Pancreas (tissue), 10 donors: ENCODE results near the gene NPAS2. TPM values are rescaled to one million over a fixed set of nuclear protein-coding genes. Genes with fewer than 3 reads are reported as not detected.

Experiments used
- ATAC-seq, 4 donors: fragments of 200-7000 bp; cut with Tn5 transposase; one replicate each; pipeline versions ENCODE4 v1.8.0 to v1.9.1; 2020; ENCODE audit warnings: mild to moderate bottlenecking in 4 of 4, moderate library complexity in 4 of 4
- DNase-seq, 6 donors: peaks; one replicate each; pipeline ENCODE4 v3.0.0-alpha.2; 2020
- FAIRE-seq: peaks from 2 replicates; lab custom pipeline; 2012; peaks lifted over from hg19 to GRCh38; lab: Jason Lieb, UNC
- H3K27ac ChIP-seq, 4 donors: fragments of 200-600 bp; sonication (generic); 1 replicate in 3 of 4; 2 replicates in 1 of 4; pipeline versions ENCODE4 v1.5.0 to v1.8.0; 2020
- H3K27me3 ChIP-seq, 4 donors: fragments of 200-600 bp; one replicate each; pipeline ENCODE4 v1.8.0; 2021
- H3K36me3 ChIP-seq, 3 donors: fragments of 200-600 bp; sonication (generic) in 1 of 3; one replicate each; pipeline versions ENCODE4 v1.5.0 to v1.8.0; 2020 to 2021
- H3K4me1 ChIP-seq, 3 donors: fragments of 200-600 bp; one replicate each; pipeline ENCODE4 v1.8.0; 2021
- H3K4me3 ChIP-seq, 4 donors: fragments of 200-600 bp; sonication (generic) in 2 of 4; one replicate each; pipeline versions ENCODE4 v1.5.0 to v1.8.0; 2020 to 2021
- H3K9me3 ChIP-seq, 4 donors: fragments of 200-600 bp; one replicate each; pipeline ENCODE4 v1.8.0; 2021
- WGBS, 2 donors: extraction: QIAGEN DNeasy Blood & Tissue Kit; methylation state at CpG; one replicate each; pipeline ENCODE4 v1.1.7; 2013; 5-methylcytosine and 5-hydroxymethylcytosine counted together
- intact Hi-C, 3 donors: fragments of 100-400 bp; cut with DNase I; formaldehyde crosslinking; loops; one replicate each; pipeline versions ENCODE4 v1.11.1 to v1.14.2; 2022
- polyA plus RNA-seq, 2 donors: library from polyadenylated mRNA; stranded (reverse); fragments of 200-250 nt; gene quantifications; one replicate each; pipeline ENCODE4 v1.2.3, GENCODE V29; 2013
- total RNA-seq, 6 donors: library from RNA; stranded (reverse); fragmentation: NEBNext Ultra II Directional in 4 of 6; extraction: Animal tissue kit (Norgen Biotek cat#: 25700) in 4 of 6; gene quantifications; one replicate each; pipeline versions ENCODE4 v1.2.1 to v1.2.4, GENCODE V29; 2021 to 2023
- TF ChIP-seq, protein P1 (sequence below), 4 donors: fragments of 200-600 bp; sonication (generic) in 3 of 4; IDR thresholded peaks; one replicate each; pipeline versions ENCODE4 v1.5.0 to v1.8.0; 2021; ENCODE audit warnings: antibody characterized with exemption in 4 of 4
- donor health status: healthy with polysubstance abuse.
- donor health status: DM: no; HTN: no; CAD: no; lungs with moderate emphysema.
- donor health status: DM: no; HTN: no; CAD: no.
- donor health status: control.
- donor health status: control.
- donor health status: Bipolar disorder and iron deficiency.
- donor health status: DM: yes; HTN: yes; CAD: no.
- donor health status: DM: no; HTN: no; CAD: no.
- donor health status: DM: no; HTN: no; CAD: no.
- donor health status: DM: yes; HTN: yes; CAD: no.

NPAS2 gene
- total and polyA plus RNA-seq, 8 donors, result 20.6 to 46.3 (median 32.7) TPM

DNA sequence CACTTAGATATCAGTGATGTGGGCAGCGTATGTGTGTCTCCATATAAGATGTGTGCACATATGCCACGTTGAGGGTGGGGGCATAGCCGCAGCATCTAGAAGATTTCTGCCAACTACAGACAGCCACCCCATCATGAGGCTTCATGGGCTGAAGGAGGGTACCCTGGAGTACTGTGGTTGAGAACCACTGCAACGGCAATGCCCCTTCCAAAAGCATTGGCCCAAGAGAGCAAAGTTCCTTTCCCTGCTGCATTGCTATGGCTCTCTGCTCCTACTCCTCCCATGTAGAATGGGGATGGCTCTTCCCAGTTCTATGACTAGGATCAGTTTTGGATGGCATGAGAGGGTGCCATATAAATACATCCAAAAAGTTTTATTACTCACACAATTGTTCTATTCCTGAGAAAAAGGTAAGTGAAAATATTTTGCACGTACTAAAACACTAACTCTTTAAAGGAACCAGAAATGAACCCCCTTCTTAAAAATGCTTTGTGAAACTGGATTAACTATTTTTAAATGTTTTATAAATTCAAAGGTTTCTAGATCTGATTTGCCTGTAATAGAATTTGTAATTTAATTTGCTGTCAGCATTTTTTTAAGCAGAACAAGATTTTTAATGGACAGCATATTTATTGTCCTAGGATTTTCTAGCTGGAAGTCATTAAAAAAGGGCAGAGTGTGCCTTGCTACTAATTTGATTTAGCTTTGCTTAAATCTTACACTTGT is 177.7 kb downstream of the NPAS2 start:
- Histone ChIP-seq H3K4me3 (no peak overlapping the region), H3K27ac (no peak overlapping the region), H3K9me3 (no peaks in the 10 kb centered on the region), H3K36me3 (peaks cover 0 to 34% (median 0%) of the 10 kb centered on the region in 3 donors), H3K4me1 (no peaks in the 10 kb centered on the region), H3K27me3 (no peaks in the 10 kb centered on the region)
- TF ChIP-seq, protein P1, sequence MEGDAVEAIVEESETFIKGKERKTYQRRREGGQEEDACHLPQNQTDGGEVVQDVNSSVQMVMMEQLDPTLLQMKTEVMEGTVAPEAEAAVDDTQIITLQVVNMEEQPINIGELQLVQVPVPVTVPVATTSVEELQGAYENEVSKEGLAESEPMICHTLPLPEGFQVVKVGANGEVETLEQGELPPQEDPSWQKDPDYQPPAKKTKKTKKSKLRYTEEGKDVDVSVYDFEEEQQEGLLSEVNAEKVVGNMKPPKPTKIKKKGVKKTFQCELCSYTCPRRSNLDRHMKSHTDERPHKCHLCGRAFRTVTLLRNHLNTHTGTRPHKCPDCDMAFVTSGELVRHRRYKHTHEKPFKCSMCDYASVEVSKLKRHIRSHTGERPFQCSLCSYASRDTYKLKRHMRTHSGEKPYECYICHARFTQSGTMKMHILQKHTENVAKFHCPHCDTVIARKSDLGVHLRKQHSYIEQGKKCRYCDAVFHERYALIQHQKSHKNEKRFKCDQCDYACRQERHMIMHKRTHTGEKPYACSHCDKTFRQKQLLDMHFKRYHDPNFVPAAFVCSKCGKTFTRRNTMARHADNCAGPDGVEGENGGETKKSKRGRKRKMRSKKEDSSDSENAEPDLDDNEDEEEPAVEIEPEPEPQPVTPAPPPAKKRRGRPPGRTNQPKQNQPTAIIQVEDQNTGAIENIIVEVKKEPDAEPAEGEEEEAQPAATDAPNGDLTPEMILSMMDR (IDR thresholded peaks at IDR 0.05), result no peak
- WGBS, 2 donors, result 86 to 87% methylated on average over 5 of the region's 5 CpGs
- DNase-seq (no peak), ATAC-seq (no peak), FAIRE-seq (no peak)
- intact Hi-C loops, result no loop called here

DNA sequence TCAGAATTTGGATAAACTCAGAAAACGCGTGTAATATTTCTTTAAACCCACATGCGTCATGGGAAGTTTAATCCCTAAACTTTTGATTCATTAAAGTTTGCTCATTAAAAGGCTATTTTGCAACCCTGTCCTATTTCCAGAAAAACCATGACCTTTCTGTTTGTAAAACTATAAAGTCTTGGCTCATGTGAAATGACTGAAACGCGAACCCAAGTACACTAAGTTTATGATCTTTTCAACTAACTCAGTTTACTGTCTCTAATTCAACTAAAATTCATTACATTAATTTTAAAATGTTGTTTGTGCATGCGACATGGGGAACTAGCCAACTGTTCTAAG is 178.3 kb downstream of the NPAS2 start:
- WGBS, 2 donors, result 61 to 75% methylated on average over 6 of the region's 6 CpGs
- TF ChIP-seq, protein P1 (IDR thresholded peaks at IDR 0.05), result no peak
- intact Hi-C loops, result no loop called here
- ATAC-seq (no peak), DNase-seq (no peak), FAIRE-seq (no peak)
- Histone ChIP-seq H3K4me1 (no peaks in the 10 kb centered on the region), H3K9me3 (no peaks in the 10 kb centered on the region), H3K4me3 (no peak overlapping the region), H3K36me3 (peaks cover 0 to 30% (median 0%) of the 10 kb centered on the region in 3 donors), H3K27ac (no peak overlapping the region), H3K27me3 (no peaks in the 10 kb centered on the region)

DNA sequence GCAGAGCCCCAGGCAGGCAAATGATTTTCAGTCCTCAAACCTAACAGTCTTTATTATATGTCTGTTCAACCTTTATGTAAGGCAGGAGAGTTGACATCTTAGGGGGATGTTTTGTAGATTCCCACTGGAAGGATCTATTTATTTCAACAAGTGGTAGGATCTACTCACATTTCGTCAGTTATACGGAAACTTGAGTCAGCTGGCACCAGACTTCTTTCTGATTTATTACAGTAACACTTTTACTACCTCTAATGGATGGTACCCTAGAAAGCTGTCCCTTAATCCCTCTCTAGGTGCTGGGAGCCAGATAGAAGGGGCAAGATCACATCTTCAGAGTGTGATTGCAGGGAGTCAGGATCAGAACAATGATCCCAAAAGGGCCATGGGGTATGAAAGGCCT is 180.1 kb downstream of the NPAS2 start:
- FAIRE-seq (no peak), DNase-seq (no peak)
- 71 to 90% methylated on average over 2 of the region's 2 CpGs for WGBS, 2 donors

DNA sequence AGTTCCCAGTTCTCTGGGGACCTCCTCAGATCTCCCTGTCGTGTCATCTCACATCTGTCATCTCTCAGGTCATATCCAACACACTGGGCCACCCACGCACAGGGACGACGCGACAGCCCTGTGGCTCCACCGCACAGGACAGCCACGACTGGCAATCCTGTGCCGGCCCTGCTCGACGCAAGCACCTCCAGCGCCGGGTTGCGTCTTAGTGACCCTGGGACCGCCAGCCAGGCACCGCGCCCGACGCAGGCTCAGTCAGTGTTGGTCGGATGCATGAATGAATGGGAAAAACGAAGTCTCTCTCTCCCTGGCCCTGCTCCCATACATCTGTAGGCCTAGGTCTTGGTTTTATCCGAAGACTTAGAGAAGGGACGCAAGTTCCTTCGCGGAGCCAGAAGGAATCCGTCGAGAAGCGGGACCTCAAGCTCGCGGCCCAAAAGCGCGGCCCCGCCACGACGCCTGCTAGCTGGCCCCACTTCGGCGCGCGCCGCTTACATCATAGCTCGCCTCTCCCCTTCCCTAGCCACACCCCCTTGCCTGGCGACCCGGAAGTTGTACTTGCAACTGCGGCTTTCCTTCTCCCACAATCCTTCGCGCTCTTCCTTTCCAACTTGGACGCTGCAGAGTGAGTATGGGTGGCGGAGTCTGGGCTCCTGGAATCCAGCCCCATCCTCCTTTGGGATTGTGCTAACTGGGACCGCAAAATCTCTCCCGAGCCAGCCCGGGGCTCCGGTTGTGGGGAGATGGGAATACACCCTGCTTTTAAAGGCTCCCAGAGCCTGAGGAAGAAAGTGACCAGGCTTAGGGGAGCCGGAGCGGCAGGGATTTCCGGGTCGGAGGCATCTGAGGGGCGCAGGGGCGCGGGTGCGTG is 182.0 kb downstream of the NPAS2 start, which contains the start of gene RPL31:
Gene RPL31, plus strand, starts transcription at position 599 of the 871 bp plus-strand sequence. CDS start 413 bp downstream, outside the sequence.
- peak; percentile 94 to 98 (median 96) for DNase-seq

More for the DNA sequence above, 180.1 kb downstream of the NPAS2 start:
- intact Hi-C loops, result no loop called here
- Histone ChIP-seq H3K27me3 (no peaks in the 10 kb centered on the region), H3K4me1 (peaks cover 8 to 14% (median 9%) of the 10 kb centered on the region in 3 donors), H3K27ac (no peak overlapping the region), H3K36me3 (peaks cover 3 to 25% (median 5%) of the 10 kb centered on the region in 3 donors), H3K4me3 (no peak overlapping the region), H3K9me3 (no peaks in the 10 kb centered on the region)
- ATAC-seq, result no peak
- TF ChIP-seq, protein P1 (IDR thresholded peaks at IDR 0.05), result no peak

More for the DNA sequence above, 182.0 kb downstream of the NPAS2 start, which contains the start of gene RPL31:
- no peak for FAIRE-seq
- intact Hi-C loops, result no loop called here
- WGBS, 2 donors, result 4 to 7% methylated on average over 57 to 59 of the region's 59 CpGs
- peaks cover 14 to 32% (median 17%) of the 10 kb centered on the region in 3 donors for H3K36me3 ChIP-seq
- H3K27me3 ChIP-seq, result no peaks in the 10 kb centered on the region
- peaks cover 8 to 31% (median 9%) of the 10 kb centered on the region in 3 donors for H3K4me1 ChIP-seq
- no peaks in the 10 kb centered on the region for H3K9me3 ChIP-seq
- peak within 1 kb of the TSS; percentile 78 to 93 (median 82) for H3K4me3 ChIP-seq
- peak within 1 kb of the TSS; percentile 49 to 89 (median 75) for H3K27ac ChIP-seq
- ATAC-seq, result peak; percentile 93 to 98 (median 96)
- TF ChIP-seq, protein P1 (IDR thresholded peaks at IDR 0.05), result no peak
